Fibroblast of peridontal ligament (primary cell): ENCODE results near the gene KIF1B.
A peak's percentile ranks its signal among the peaks of the same experiment; 100 is the strongest.

Experiments
- DNase-seq: peaks from one replicate; pipeline ENCODE4 v3.0.0-alpha.2; 2010; ENCODE audit errors: extremely low read depth

Gene KIF1B

GRCh38 chr1:10325521-10325920 is 115.2 kb downstream of the KIF1B start:
- DNase-seq: no peak

GRCh38 chr1:10326251-10326650 is 115.9 kb downstream of the KIF1B start:
- no peak for DNase-seq

GRCh38 chr1:10328180-10328963 is 118.0 kb downstream of the KIF1B start:
- DNase-seq: no peak

- DNase-seq: no peak
These were observed 127.1 kb downstream of the KIF1B start for GRCh38 chr1:10337436-10337835.

- DNase-seq: peak; percentile 46
These were observed 127.7 kb downstream of the KIF1B start for GRCh38 chr1:10338047-10338446.

- no peak for DNase-seq
These were observed 128.2 kb downstream of the KIF1B start for GRCh38 chr1:10338611-10339010.

GRCh38 chr1:10339036-10339567 is 128.7 kb downstream of the KIF1B start:
- DNase-seq: no peak

GRCh38 chr1:10339815-10340214 is 129.4 kb downstream of the KIF1B start:
- DNase-seq: peak; percentile 24

GRCh38 chr1:10340930-10341590 is 130.7 kb downstream of the KIF1B start:
- no peak for DNase-seq

GRCh38 chr1:10347109-10347508 is 136.7 kb downstream of the KIF1B start:
- DNase-seq: no peak

GRCh38 chr1:10353282-10353681 is 142.9 kb downstream of the KIF1B start:
- DNase-seq: peak; percentile 16

- peak; percentile 49 for DNase-seq
These were observed 143.3 kb downstream of the KIF1B start for GRCh38 chr1:10353693-10354092.

GRCh38 chr1:10360045-10360444 is 149.7 kb downstream of the KIF1B start:
- no peak for DNase-seq

GRCh38 chr1:10361515-10361914 is 151.1 kb downstream of the KIF1B start:
- DNase-seq: no peak

GRCh38 chr1:10368194-10368593 is 157.8 kb downstream of the KIF1B start:
- no peak for DNase-seq

- no peak for DNase-seq
These were observed 164.1 kb downstream of the KIF1B start for GRCh38 chr1:10374442-10374860.

GRCh38 chr1:10377365-10378029 is 167.1 kb downstream of the KIF1B start:
- peak; percentile 90 for DNase-seq

GRCh38 chr1:10378081-10378841 is 167.9 kb downstream of the KIF1B start:
- DNase-seq: peak; percentile 67

- no peak for DNase-seq
These were observed 168.8 kb downstream of the KIF1B start for GRCh38 chr1:10379101-10379620.

- DNase-seq: no peak
These were observed 169.3 kb downstream of the KIF1B start for GRCh38 chr1:10379676-10380075.

GRCh38 chr1:10380594-10381275 is 170.4 kb downstream of the KIF1B start:
- peak; percentile 92 for DNase-seq
